HuH-7 (cell line): ENCODE results near the gene ZNF93.
"Not testable (repeated sequence)": the region's sequence is repeated elsewhere in the genome, so short reads cannot be mapped to it uniquely, and the experiment has no call there.

Source experiments
- DNase-seq: peaks from one replicate; pipeline ENCODE4 v3.0.0; 2011; ENCODE audit warnings: low spot score

The ZNF93 gene

GRCh38 chr19:19900729-19901444 lies at the start of gene ZNF93:
ZNF93 (plus strand) TSS chr19:19900946; CDS start chr19:19901089, 143 bp downstream.
- peak; percentile 67 for DNase-seq

GRCh38 chr19:19851740-19852139 lies 49.0 kb upstream of the ZNF93 start:
- not testable (repeated sequence) for DNase-seq

- DNase-seq = no peak
Measured at GRCh38 chr19:19858751-19859150, 42.0 kb upstream of the ZNF93 start.

DNA sequence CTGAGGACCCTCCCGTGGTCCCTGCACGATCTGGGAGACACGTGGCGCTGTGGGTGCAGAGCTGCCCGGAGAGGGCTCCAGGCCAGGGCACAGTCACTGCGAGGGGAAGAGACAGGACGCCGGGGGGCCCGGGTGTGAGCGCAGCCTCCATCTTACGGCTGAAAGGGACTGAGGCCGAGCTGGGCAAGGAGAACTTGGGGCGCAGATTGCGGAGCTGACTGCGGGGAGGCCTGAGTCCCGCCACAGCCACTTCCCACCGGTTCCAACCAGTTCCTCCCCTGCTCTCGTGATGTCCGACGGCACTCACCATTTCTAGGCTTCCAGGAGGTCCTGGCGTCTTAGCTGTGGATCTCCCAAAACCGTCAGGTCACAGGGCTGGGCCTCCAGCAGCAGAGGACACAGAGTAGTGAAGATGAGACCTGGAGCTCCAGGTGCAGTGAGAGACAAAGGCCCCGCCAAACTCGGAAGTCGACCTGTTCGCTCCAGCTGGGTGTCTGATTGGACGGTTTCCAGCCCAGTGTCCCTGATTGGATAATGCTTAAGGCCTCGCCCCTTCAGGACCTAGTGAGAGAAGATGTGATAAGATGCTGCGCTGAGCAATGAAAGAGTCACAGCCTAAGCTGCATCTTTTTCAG lies 39.9 kb upstream of the ZNF93 start:
- DNase-seq = no peak

- DNase-seq = peak; percentile 97
Measured at GRCh38 chr19:19865750-19866610, 34.8 kb upstream of the ZNF93 start, which contains the start of gene ZNF253. ZNF253 (plus strand) TSS chr19:19865882; CDS start chr19:19865997, 115 bp downstream.

GRCh38 chr19:19866611-19867248 lies 34.0 kb upstream of the ZNF93 start:
- peak; percentile 28 for DNase-seq

DNA sequence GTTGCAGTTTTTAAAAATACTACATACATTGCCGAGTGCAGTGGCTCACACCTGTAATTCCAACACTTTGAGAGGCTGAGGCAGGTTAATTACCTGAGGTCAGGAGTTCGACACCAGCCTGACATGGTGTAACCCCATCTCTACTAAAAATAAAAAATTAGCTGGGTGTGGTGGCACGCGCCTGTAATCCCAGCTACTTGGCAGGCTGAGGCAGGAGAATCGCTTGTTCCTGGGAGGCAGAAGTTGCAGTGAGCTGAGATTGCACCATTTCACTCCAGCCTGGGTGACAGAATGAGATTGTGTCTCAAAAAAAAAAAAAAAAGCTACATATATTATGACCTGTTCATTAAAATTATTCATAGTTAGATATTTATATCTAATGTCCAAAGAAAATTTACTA lies 30.7 kb upstream of the ZNF93 start:
- DNase-seq = not testable (repeated sequence)

GRCh38 chr19:19871932-19872331 lies 28.8 kb upstream of the ZNF93 start:
- DNase-seq = no peak

DNA sequence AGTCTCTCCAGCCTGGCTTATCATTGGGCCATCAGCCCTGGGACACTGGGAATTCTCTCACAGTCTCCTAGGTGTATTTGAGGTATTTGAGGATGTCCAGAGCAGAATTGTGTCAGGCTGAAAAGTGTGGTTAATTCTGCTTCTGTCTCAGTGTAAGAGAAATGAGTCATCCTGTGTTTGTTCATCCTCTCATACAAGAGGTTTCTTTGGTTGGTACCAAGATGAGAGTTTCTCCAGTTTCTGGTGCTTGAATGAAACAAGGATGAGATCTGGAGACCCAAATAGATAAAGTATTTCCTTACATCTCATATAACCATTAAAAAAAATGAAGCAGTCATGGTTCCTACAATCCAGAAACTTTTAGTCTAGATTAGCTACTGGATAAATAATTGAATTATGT lies 27.4 kb upstream of the ZNF93 start:
- no peak for DNase-seq

- no peak for DNase-seq
Measured at GRCh38 chr19:19877724-19878123, 23.0 kb upstream of the ZNF93 start.

- no peak for DNase-seq
Measured at GRCh38 chr19:19884583-19884982, 16.2 kb upstream of the ZNF93 start.

DNA sequence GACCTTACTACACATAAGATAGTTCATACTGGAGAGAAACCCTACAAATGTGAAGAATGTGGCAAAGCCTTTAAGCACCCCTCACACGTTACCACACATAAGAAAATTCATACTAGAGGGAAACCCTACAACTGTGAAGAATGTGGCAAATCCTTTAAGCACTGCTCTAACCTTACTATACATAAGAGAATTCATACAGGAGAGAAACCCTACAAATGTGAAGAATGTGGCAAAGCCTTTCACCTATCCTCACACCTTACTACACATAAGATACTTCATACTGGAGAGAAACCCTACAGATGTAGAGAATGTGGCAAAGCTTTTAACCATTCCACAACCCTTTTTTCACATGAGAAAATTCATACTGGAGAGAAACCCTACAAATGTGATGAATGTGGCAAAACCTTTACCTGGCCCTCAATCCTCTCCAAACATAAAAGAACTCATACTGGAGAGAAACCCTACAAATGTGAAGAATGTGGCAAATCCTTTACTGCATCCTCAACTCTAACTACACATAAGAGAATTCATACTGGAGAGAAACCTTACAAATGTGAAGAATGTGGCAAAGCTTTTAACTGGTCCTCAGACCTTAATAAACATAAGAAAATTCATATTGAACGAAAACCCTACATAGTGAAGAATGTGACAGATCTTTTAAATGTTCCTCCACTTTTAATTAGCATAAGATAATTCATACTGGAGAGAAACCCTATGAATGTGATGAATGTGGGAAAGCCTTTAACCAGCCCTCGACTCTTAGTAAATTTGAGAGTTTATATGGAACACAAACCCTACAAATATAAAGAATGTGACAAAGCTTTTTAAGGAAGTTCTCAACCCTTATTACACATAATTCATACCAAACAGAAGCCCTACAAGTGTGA lies 8.4 kb upstream of the ZNF93 start:
- not testable (repeated sequence) for DNase-seq

GRCh38 chr19:19900139-19900728 lies 512 bp upstream of the ZNF93 start:
- no peak for DNase-seq

DNA sequence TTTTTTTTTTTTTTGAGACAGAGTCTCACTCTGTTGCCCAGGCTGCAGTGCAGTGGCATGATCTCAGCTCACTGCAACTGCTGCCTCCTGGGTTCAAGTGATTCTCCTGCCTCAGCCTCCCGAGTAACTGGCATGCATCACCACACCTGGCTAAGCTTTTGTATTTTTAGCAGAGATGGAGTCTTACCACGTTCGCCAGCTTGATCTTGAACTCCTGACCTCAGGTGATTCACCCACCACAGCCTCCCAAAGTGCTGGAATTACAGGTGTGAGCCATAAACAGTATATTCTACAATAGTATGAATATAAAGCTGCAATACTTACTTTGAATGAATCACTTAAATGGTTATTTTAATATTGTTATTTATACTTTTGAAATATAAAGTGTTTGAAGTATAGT lies 6.8 kb downstream of the ZNF93 start:
- not testable (repeated sequence) for DNase-seq

DNA sequence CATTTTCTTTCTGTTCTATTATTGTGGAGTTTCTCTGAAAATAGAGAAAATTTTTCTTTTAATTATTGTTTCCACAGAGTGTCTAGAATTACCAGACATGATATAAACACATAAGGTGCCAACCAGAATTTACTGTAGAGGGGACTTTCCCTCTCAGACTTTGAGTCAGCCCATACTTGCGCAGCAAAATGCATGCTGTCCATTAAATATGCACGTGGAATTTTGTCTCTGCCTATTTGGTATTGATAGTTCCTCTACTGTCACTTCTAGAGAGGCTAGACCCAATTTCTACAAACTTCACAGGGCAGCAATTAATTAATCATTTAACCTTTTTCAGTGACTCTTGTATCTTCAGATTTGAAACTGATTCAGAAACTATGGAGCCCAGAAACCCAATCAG lies 8.9 kb downstream of the ZNF93 start:
- no peak for DNase-seq

GRCh38 chr19:19911150-19911549 lies 10.4 kb downstream of the ZNF93 start:
- no peak for DNase-seq

GRCh38 chr19:19914596-19914995 lies 13.8 kb downstream of the ZNF93 start:
- DNase-seq = no peak

GRCh38 chr19:19930417-19930816 lies 29.7 kb downstream of the ZNF93 start:
- DNase-seq = not testable (repeated sequence)

GRCh38 chr19:19933432-19934314 lies 32.9 kb downstream of the ZNF93 start:
- DNase-seq = not testable (repeated sequence)

GRCh38 chr19:19937403-19937802 lies 36.7 kb downstream of the ZNF93 start:
- no peak for DNase-seq
